ENCODE results near the gene PLEK.

DNA sequence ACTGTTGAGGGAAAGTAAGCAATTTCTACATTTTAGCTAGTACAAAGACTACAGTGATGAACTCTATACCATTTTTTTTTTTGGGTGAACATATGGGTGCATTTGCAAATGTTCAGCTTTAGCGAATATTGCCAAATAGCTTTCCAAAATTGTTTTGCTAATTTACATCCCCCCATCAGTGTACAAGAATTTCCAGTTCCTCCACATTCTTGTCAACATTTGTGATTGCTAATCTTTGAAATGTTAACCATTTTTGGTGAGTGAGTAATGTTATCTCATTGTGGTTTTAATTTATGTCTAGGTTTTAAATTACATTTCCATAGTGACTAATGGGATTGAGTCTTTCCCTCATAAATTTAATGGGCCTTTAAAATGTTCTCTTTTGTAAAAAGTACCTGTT, 28.9 kb upstream of the PLEK start:
- TF ChIP-seq, protein P1, sequence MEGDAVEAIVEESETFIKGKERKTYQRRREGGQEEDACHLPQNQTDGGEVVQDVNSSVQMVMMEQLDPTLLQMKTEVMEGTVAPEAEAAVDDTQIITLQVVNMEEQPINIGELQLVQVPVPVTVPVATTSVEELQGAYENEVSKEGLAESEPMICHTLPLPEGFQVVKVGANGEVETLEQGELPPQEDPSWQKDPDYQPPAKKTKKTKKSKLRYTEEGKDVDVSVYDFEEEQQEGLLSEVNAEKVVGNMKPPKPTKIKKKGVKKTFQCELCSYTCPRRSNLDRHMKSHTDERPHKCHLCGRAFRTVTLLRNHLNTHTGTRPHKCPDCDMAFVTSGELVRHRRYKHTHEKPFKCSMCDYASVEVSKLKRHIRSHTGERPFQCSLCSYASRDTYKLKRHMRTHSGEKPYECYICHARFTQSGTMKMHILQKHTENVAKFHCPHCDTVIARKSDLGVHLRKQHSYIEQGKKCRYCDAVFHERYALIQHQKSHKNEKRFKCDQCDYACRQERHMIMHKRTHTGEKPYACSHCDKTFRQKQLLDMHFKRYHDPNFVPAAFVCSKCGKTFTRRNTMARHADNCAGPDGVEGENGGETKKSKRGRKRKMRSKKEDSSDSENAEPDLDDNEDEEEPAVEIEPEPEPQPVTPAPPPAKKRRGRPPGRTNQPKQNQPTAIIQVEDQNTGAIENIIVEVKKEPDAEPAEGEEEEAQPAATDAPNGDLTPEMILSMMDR (IDR thresholded peaks at IDR 0.05): no peak
- no peak for TF ChIP-seq EP300 (IDR thresholded peaks at IDR 0.05)
